Measurements from ENCODE around the gene ATP8B3. TPM values are rescaled to one million over a fixed set of nuclear protein-coding genes. Genes with fewer than 3 reads are reported as not detected.
A peak's percentile ranks its signal among the peaks of the same experiment; 100 is the strongest.

ATP8B3 gene
- total and polyA plus RNA-seq, 11 donors, result 0.19 to 3.5 (median 0.72) TPM

GRCh38 chr19:1846517-1847204 lies 34.6 kb upstream of the ATP8B3 start:
- TF ChIP-seq, protein P1, sequence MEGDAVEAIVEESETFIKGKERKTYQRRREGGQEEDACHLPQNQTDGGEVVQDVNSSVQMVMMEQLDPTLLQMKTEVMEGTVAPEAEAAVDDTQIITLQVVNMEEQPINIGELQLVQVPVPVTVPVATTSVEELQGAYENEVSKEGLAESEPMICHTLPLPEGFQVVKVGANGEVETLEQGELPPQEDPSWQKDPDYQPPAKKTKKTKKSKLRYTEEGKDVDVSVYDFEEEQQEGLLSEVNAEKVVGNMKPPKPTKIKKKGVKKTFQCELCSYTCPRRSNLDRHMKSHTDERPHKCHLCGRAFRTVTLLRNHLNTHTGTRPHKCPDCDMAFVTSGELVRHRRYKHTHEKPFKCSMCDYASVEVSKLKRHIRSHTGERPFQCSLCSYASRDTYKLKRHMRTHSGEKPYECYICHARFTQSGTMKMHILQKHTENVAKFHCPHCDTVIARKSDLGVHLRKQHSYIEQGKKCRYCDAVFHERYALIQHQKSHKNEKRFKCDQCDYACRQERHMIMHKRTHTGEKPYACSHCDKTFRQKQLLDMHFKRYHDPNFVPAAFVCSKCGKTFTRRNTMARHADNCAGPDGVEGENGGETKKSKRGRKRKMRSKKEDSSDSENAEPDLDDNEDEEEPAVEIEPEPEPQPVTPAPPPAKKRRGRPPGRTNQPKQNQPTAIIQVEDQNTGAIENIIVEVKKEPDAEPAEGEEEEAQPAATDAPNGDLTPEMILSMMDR (IDR thresholded peaks at IDR 0.05), result no peak
- no peak for TF ChIP-seq POLR2A (IDR thresholded peaks at IDR 0.05)
- intact Hi-C loops (cut with DNase I), result no loop called here
- H3K4me3 ChIP-seq, result peak overlapping the region in 11 of 12 donors; percentile 70 to 100 (median 96)
- no peaks in the 10 kb centered on the region for H3K9me3 ChIP-seq
- H3K27ac ChIP-seq, result peak overlapping the region in 3 of 12 donors; percentile 97 to 100 (median 100)
- peaks cover 0 to 1% (median 0%) of the 10 kb centered on the region in 9 donors for H3K27me3 ChIP-seq
- peaks cover 0 to 11% (median 0%) of the 10 kb centered on the region in 9 donors for H3K36me3 ChIP-seq
- peaks cover 14 to 63% (median 55%) of the 10 kb centered on the region in 12 donors for H3K4me1 ChIP-seq
- no peak for ATAC-seq
- WGBS, 4 donors, result 68 to 76% (median 73%) methylated on average over 24 to 29 of the region's 29 CpGs
- DNase-seq, result no peak

DNA sequence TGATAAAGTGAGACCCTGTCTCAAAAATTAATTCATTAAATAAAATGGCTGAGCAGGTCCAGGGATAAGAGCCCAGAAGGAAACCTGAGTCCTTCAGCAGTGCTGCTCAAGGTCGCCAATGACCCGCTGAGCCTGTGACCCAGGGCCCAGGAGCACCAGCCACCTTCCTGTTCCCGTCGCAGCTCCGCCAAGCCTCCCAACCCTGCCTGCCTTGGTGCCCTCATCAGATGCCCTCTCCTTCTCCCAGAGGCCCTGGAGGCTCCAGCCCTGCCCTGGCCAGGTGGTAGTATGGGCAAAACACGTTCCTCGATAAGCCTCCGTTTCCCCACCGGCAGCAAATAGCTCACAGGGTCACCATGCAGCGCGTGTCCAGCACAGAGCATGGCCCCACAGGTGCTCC lies 33.6 kb upstream of the ATP8B3 start:
- peaks cover 14 to 72% (median 60%) of the 10 kb centered on the region in 12 donors for H3K4me1 ChIP-seq
- no peaks in the 10 kb centered on the region for H3K27me3 ChIP-seq
- H3K9me3 ChIP-seq, result no peaks in the 10 kb centered on the region
- TF ChIP-seq POLR2A (IDR thresholded peaks at IDR 0.05), result no peak
- TF ChIP-seq, protein P1 (IDR thresholded peaks at IDR 0.05), result no peak
- WGBS, 4 donors, result 78 to 87% (median 82%) methylated on average over 9 to 11 of the region's 11 CpGs
- no peak overlapping the region for H3K4me3 ChIP-seq
- H3K36me3 ChIP-seq, result peaks cover 0 to 11% (median 0%) of the 10 kb centered on the region in 9 donors
- intact Hi-C loops (cut with DNase I), result no loop called here
- no peak for DNase-seq
- no peak for ATAC-seq
- no peak overlapping the region for H3K27ac ChIP-seq

DNA sequence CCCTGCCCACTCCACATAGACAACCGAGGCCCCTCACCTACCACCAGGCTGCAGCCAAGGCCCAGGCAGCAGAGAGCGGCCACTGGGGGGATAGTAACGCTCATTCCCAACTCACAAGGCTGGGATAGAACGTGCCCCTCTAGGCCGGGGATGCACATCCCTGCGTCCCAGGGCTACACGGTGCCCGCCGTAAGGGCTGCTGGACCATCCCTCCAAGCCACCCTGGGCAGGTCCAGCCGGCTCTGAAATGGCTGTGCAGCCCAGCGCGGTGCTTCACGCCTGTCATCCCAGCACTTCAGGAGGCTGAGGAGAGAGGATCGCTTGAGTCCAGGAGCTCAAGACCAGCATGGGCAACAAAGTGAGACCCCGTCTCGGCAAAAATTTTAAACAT lies 33.0 kb upstream of the ATP8B3 start:
- peaks cover 0 to 11% (median 0%) of the 10 kb centered on the region in 9 donors for H3K36me3 ChIP-seq
- WGBS, 4 donors, result 80 to 87% (median 83%) methylated on average over 14 to 16 of the region's 16 CpGs
- H3K4me3 ChIP-seq, result no peak overlapping the region

DNA sequence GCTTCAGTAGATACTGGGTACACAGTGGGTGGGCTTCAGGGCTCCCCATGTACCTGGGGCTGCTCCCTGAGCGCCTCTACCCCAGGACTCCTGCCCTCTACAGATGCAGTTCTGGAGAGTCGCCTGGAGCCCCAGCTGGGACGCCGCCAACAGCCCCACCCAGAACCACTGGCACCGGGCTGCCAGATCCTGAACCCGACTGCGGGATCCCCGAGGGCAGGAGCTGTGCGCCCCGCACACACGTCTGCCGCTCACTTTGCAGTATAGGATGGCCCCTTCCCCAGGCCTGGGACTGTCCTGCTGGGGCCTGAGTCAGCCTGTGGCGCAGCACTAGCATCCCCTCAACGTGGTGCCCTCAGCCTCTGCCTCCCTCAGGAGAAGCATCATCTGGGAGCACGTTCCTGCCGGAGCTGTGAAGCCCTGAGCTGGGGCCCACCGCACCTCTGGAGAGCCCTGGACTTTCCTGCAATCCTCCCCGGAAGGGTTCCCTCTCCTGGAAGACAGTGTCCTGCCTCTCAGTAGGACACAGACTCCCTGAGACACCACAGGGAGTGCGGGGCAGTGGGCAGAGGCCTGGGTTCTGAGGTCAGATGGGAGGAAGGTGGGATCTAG lies 32.5 kb upstream of the ATP8B3 start:
- peaks cover 14 to 81% (median 69%) of the 10 kb centered on the region in 12 donors for H3K4me1 ChIP-seq
- intact Hi-C loops (cut with DNase I), result no loop called here
- 58 to 77% (median 70%) methylated on average over 15 to 19 of the region's 19 CpGs for WGBS, 4 donors
- no peak overlapping the region for H3K4me3 ChIP-seq
- no peak for ATAC-seq
- TF ChIP-seq, protein P1 (IDR thresholded peaks at IDR 0.05), result no peak
- TF ChIP-seq POLR2A (IDR thresholded peaks at IDR 0.05), result no peak
- H3K9me3 ChIP-seq, result no peaks in the 10 kb centered on the region
- no peak for DNase-seq
- peaks cover 0 to 12% (median 0%) of the 10 kb centered on the region in 9 donors for H3K36me3 ChIP-seq
- H3K27ac ChIP-seq, result no peak overlapping the region
- no peaks in the 10 kb centered on the region for H3K27me3 ChIP-seq

More for the DNA sequence above, 33.0 kb upstream of the ATP8B3 start:
- intact Hi-C loops (cut with DNase I), result no loop called here
- no peak for ATAC-seq
- DNase-seq, result no peak
- H3K9me3 ChIP-seq, result no peaks in the 10 kb centered on the region
- H3K4me1 ChIP-seq, result peaks cover 14 to 76% (median 65%) of the 10 kb centered on the region in 12 donors
- no peaks in the 10 kb centered on the region for H3K27me3 ChIP-seq
- no peak overlapping the region for H3K27ac ChIP-seq
- TF ChIP-seq, protein P1 (IDR thresholded peaks at IDR 0.05), result no peak
- TF ChIP-seq POLR2A (IDR thresholded peaks at IDR 0.05), result no peak

Measured in heart left ventricle (tissue), 16 donors.